Activated CD4-positive, alpha-beta T cell treated with anti-CD3 and anti-CD28 coated beads for 36 hours (primary cell): Measurements from ENCODE around the gene LRRC4. TPM values are rescaled to one million over a fixed set of nuclear protein-coding genes. Genes with fewer than 3 reads are reported as not detected.
A peak's percentile ranks its signal among the peaks of the same experiment; 100 is the strongest.

Source experiments
- ATAC-seq: fragments of 200-7000 bp; cut with Tn5 transposase; one replicate; pipeline ENCODE4 v1.10.0; 2021; ENCODE audit warnings: mild to moderate bottlenecking, moderate library complexity
- CTCF ChIA-PET: fragments of 350-600 bp; sonication (Branson Sonifier 250); formaldehyde crosslinking; loops from one replicate; lab custom pipeline; 2021; ENCODE audit warnings: antibody characterized with exemption; lab: Charles Lee
- POLR2A ChIA-PET: fragments of 350-600 bp; sonication (Branson Sonifier 250); formaldehyde crosslinking; loops from one replicate; lab custom pipeline; 2021; ENCODE audit warnings: antibody characterized with exemption, inconsistent platforms; lab: Charles Lee
- DNase-seq: peaks from one replicate; pipeline ENCODE4 v3.0.0-alpha.2; 2020
- H3K27ac Mint-ChIP-seq: one replicate; pipeline ENCODE4 v1.8.0; 2021; ENCODE audit warnings: mixed read lengths
- H3K27me3 Mint-ChIP-seq: one replicate; pipeline ENCODE4 v1.8.0; 2021; ENCODE audit warnings: mixed read lengths
- H3K36me3 Mint-ChIP-seq: one replicate; pipeline ENCODE4 v1.8.0; 2021; ENCODE audit warnings: low read depth, mixed read lengths
- H3K4me1 Mint-ChIP-seq: one replicate; pipeline ENCODE4 v1.8.0; 2021; ENCODE audit warnings: mixed read lengths
- H3K4me3 Mint-ChIP-seq: one replicate; pipeline ENCODE4 v1.8.0; 2021; ENCODE audit warnings: mild to moderate bottlenecking, moderate library complexity, mixed read lengths
- H3K9me3 Mint-ChIP-seq: one replicate; pipeline ENCODE4 v1.8.0; 2021; ENCODE audit warnings: low read depth, mixed read lengths
- intact Hi-C, 2 experiments: fragments of 100-400 bp; cut with DNase I in 1 of 2; cut with micrococcal nuclease in 1 of 2; formaldehyde crosslinking; loops; one replicate each; pipeline versions ENCODE4 v1.14.2 to v1.15.1; 2022 to 2024; cut with DNase I, micrococcal nuclease
- total RNA-seq, 2 experiments: library from RNA; stranded (reverse); gene quantifications; one replicate each; pipeline ENCODE4 v1.2.3, GENCODE V29; 2021

The LRRC4 gene
- total RNA-seq, 2 experiments from 2014 or later: 0.37 to 0.50 TPM

DNA sequence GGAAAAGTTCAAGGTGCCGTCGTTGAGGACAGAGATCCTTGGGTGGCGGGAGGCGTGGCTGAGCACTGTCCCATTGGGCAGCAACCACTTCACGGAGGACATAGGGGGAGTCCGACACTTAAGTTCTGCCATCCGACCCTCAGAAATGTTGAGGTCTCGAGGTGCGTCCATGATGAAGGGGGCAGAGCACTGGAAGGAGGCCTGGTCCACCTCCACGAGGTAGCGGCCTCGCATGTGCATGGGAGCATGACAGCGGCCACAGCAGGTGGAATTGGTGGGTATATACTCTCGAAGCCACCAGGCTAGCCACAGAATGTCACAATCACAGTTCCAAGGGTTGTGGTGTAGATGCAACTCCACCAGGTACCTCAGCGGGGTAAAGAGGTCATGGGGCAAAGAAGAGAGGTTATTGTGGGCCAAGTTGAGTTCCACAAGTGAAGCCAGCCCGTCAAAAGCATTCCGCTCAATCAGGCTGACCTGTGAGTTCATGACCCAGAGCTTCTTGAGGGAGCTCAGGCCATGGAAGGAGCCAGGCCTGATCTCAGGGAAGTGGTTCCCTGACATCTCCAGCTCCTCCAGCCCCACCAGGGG is 1.7 kb downstream of the LRRC4 start:
- ATAC-seq (no peak), DNase-seq (no peak)
- ChIA-PET POLR2A (no interaction called here), CTCF (interaction anchor here (1.1 kb wide), 1 partner anchor 12 kb away, joined by 4 read pairs; no protein-coding TSS in a partner anchor)
- Mint-ChIP-seq H3K4me1 (peaks cover 25% of the 10 kb centered on the region), H3K4me3 (no peak overlapping the region), H3K27ac (no peak overlapping the region), H3K27me3 (no peaks in the 10 kb centered on the region), H3K36me3 (peaks cover 20% of the 10 kb centered on the region), H3K9me3 (no peaks in the 10 kb centered on the region)
- intact Hi-C loops: no loop called here

DNA sequence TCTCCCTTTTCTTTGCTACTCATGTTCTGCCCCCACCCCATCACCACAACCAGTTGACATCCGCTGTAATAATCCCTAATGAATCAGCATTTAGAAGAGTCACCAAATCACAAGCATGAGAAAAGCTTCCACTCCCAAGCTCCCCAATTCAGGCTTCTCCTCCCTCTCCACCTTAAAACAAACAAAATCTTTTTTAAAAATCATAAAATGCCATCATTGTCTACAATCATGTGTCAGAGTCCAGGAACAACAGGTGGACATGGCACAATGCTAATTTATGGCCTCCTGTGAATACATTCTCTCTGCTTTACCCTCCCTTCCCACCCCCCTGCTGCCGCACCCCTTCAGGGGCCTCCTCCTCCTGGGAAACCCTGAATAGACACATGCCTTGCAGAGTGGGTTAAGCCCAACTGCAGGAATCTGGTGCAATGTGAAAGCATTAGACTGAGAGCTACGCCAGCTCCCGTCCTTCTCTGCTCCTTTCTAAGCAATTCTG is 3.7 kb downstream of the LRRC4 start:
- peaks cover 25% of the 10 kb centered on the region for H3K4me1 Mint-ChIP-seq
- ATAC-seq: no peak
- no peak for DNase-seq
- H3K27ac Mint-ChIP-seq: no peak overlapping the region
- POLR2A ChIA-PET: no interaction called here
- H3K36me3 Mint-ChIP-seq: peaks cover 24% of the 10 kb centered on the region
- intact Hi-C loops: no loop called here
- no peaks in the 10 kb centered on the region for H3K27me3 Mint-ChIP-seq
- H3K4me3 Mint-ChIP-seq: no peak overlapping the region
- CTCF ChIA-PET: interaction anchor here (0.7 kb wide), 1 partner anchor 8 kb away, joined by 5 read pairs; no protein-coding TSS in a partner anchor
- no peaks in the 10 kb centered on the region for H3K9me3 Mint-ChIP-seq

DNA sequence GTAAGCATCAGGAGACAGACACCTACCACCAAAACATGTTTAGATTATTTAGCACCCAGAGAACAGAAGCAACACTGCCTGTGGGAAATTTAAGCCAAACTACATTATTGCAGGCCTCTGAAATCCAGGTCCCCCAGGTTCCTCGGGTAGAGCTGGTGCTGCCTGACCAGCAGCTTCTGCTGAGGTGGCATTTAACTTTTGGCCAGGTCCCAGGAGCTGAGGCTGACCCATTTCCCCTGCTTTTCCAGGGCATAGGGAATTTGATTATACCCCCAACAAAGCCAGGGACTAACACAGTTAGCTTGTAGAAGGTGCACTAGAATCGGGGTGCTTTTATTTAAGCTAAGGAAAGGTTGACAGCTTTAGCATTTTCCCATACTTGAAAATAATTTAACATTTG is 4.7 kb downstream of the LRRC4 start:
- Mint-ChIP-seq H3K36me3 (peaks cover 29% of the 10 kb centered on the region), H3K27me3 (no peaks in the 10 kb centered on the region), H3K4me1 (peaks cover 25% of the 10 kb centered on the region), H3K27ac (no peak overlapping the region), H3K4me3 (no peak overlapping the region), H3K9me3 (no peaks in the 10 kb centered on the region)
- ChIA-PET CTCF (interaction anchor here (0.6 kb wide), 2 partner anchors 14 to 164 kb away, joined by 3 read pairs; no protein-coding TSS in a partner anchor), POLR2A (no interaction called here)
- no peak for DNase-seq
- no peak for ATAC-seq
- intact Hi-C loops: no loop called here

DNA sequence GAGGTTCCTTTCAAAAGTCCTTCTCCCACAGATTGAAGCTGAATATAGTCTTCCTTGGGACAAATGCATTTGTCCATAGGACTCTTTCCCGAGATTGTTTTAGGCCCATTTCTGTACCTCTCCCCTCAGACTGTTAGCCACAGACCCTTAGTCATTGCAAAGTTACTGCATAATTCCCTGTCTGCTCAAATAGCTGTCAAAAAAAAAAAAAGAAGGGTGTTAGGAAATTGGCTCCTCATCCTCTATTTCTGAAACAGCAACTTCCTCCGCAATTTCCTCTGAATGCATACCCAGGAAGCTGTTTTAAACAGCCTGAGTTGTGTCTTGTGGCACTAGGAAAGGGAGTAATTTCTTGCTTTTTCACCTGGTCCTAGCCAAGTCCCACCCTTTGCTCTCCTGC is 5.4 kb downstream of the LRRC4 start:
- no peaks in the 10 kb centered on the region for H3K9me3 Mint-ChIP-seq
- CTCF ChIA-PET: interaction anchor here (0.6 kb wide), 1 partner anchor 13 kb away, joined by 3 read pairs; no protein-coding TSS in a partner anchor
- ATAC-seq (no peak), DNase-seq (no peak)
- peaks cover 32% of the 10 kb centered on the region for H3K4me1 Mint-ChIP-seq
- POLR2A ChIA-PET: no interaction called here
- H3K4me3 Mint-ChIP-seq: no peak overlapping the region
- intact Hi-C loops: no loop called here
- no peaks in the 10 kb centered on the region for H3K27me3 Mint-ChIP-seq
- H3K36me3 Mint-ChIP-seq: peaks cover 33% of the 10 kb centered on the region
- no peak overlapping the region for H3K27ac Mint-ChIP-seq

DNA sequence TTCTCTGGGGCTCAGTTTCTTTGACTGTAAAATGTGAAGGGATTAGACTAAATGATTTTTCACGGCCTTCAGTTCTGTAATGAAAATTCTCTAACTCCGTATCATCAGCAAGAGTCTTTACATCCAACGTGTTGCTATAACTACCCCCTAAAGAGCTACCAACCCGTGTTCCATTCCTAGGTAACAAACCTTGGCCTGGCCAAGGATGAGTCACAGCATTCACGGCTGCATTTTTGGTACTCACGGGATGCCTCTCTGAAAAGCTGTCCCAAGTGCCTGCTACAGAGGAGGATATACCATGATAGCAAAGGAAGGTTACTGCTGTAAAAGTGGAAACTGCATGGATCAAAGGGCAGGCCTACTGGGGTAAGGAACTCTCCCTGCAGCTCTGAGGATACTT is 5.9 kb downstream of the LRRC4 start:
- CTCF ChIA-PET: interaction anchor here (1.1 kb wide), 1 partner anchor 9 kb away, joined by 4 read pairs; no protein-coding TSS in a partner anchor
- no peak overlapping the region for H3K4me3 Mint-ChIP-seq
- no peaks in the 10 kb centered on the region for H3K27me3 Mint-ChIP-seq
- peaks cover 35% of the 10 kb centered on the region for H3K36me3 Mint-ChIP-seq
- DNase-seq: no peak
- H3K4me1 Mint-ChIP-seq: peaks cover 29% of the 10 kb centered on the region
- no peak overlapping the region for H3K27ac Mint-ChIP-seq
- POLR2A ChIA-PET: interaction anchor here (0.6 kb wide), 1 partner anchor 327 kb away, joined by 3 read pairs; no protein-coding TSS in a partner anchor
- no peaks in the 10 kb centered on the region for H3K9me3 Mint-ChIP-seq
- intact Hi-C loops: no loop called here
- ATAC-seq: no peak

DNA sequence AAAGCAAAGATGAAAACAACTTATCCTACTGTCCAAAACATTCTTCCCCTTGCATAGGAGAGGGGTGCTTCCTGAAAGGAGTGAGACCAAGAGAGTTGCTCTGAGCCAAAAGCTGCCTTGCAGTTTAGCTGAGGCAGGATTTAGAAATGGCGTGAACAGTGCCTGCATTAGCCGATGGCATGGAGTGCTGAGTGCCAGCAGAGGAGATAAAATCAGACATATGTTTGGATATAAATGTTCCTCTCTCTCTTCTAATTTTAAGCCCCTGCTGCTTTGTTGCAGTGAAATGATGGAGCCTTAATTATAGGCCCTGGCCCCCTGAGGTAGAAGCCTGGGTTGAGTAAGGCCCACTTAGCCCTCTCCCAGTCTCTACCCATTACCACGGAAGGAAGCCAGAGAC is 7.1 kb downstream of the LRRC4 start:
- intact Hi-C loops: no loop called here
- peaks cover 30% of the 10 kb centered on the region for H3K36me3 Mint-ChIP-seq
- H3K4me3 Mint-ChIP-seq: no peak overlapping the region
- H3K27ac Mint-ChIP-seq: no peak overlapping the region
- ChIA-PET CTCF (no interaction called here), POLR2A (no interaction called here)
- no peaks in the 10 kb centered on the region for H3K9me3 Mint-ChIP-seq
- H3K27me3 Mint-ChIP-seq: no peaks in the 10 kb centered on the region
- no peak for DNase-seq
- no peak for ATAC-seq
- H3K4me1 Mint-ChIP-seq: peaks cover 22% of the 10 kb centered on the region

DNA sequence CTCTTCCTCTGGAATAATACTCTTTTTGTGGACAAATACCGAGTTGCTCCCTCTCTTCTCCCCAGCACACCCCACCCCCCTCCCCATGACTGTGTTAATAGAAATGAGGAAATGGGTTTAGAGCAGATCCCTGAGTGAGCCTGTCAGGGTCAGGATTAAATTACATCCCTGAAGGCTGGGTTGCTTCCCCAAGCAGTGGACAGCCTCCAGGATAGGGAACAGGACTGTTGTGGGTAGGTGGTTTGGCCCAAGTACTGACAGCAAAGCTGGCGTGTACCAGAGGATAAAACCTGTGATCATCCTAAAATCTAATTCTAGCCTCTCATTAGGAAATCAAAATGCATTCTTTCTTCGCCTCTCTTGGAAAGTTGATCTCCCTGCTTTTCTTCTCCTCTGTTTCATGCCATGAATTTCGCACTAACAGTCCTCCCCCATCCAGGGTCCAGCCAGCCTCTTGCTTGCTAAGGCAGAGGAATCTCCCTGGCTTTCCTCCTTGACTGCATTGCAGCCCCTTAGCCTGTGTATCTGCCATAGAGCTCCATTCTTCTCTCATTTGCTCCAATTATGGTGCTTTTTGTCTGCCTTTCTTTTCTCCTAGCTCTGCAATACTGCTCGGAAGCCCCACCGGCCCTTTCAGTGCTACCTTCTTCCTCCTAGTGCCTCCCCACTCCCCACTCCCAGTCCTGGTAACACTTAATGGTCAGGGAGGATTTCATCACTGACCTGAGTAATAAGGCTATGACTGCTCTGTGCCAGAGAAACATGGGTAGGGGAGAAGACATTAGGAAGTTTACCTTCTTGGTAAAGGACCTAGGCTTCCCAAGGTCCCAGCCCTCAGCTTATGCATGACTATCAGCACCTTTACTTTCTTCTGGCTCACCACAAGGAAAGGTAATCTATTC is 8.4 kb downstream of the LRRC4 start:
- DNase-seq (no peak), ATAC-seq (no peak)
- Mint-ChIP-seq H3K36me3 (peaks cover 31% of the 10 kb centered on the region), H3K9me3 (no peaks in the 10 kb centered on the region), H3K27me3 (no peaks in the 10 kb centered on the region), H3K27ac (no peak overlapping the region), H3K4me1 (peaks cover 18% of the 10 kb centered on the region), H3K4me3 (no peak overlapping the region)
- ChIA-PET CTCF (no interaction called here), POLR2A (no interaction called here)
- intact Hi-C loops: no loop called here

DNA sequence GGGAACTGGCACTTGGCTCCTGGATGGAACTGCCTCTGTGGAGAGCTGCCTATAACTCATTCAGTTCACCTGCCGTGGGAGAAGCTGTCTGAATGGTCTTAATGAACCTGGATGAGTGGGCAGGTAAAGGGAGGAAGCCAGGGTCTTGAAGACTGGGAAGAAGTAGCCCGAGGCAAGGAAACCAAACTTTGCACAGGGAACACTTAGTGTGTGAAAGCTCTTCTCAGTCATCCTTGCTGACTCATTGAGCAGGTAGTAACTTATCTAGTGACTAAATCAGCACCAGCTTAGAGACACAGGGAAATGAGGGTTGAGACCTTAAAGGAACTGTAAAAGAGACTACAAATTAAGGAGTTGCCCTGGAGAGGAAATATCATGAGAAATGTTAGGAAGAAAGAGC is 9.9 kb downstream of the LRRC4 start:
- Mint-ChIP-seq H3K4me1 (peaks cover 12% of the 10 kb centered on the region), H3K36me3 (peaks cover 31% of the 10 kb centered on the region), H3K9me3 (no peaks in the 10 kb centered on the region), H3K27ac (no peak overlapping the region), H3K4me3 (no peak overlapping the region), H3K27me3 (no peaks in the 10 kb centered on the region)
- ChIA-PET POLR2A (no interaction called here), CTCF (interaction anchor here (0.6 to 1.3 kb wide), 3 partner anchors 17 to 198 kb away, joined by 3 to 4 read pairs (median 3); no protein-coding TSS in a partner anchor)
- ATAC-seq: peak; percentile 61
- intact Hi-C loops: no loop called here
- no peak for DNase-seq

DNA sequence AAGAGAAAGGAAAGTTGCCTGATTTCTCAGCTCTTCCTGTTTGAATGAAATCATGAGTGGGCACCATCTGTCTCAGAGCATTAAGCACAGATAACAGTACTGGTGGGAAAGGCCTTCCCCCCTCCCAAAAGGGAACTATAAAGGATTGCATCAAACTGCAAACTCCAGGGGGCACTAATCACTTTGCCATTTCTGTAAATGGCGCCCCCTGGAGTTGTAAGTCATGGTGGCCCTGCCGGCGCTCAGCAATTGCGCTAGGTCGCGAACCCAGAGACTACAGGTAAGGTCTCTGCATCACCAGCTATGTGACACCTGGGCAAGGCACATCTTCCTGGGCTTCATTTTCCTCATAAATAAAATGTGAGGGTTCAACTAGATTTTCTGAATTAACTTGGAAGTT is 11.1 kb downstream of the LRRC4 start:
- Mint-ChIP-seq H3K4me3 (no peak overlapping the region), H3K27me3 (no peaks in the 10 kb centered on the region), H3K36me3 (peaks cover 30% of the 10 kb centered on the region), H3K9me3 (no peaks in the 10 kb centered on the region), H3K4me1 (peaks cover 7% of the 10 kb centered on the region), H3K27ac (no peak overlapping the region)
- intact Hi-C loops: no loop called here
- POLR2A ChIA-PET: no interaction called here
- DNase-seq (peak; percentile 60), ATAC-seq (peak; percentile 39)
- CTCF ChIA-PET: interaction anchor here (0.7 to 1.4 kb wide), 6 partner anchors 11 to 341 kb away, joined by 3 to 4 read pairs (median 4); partner anchors contain the start of gene LRRC4

DNA sequence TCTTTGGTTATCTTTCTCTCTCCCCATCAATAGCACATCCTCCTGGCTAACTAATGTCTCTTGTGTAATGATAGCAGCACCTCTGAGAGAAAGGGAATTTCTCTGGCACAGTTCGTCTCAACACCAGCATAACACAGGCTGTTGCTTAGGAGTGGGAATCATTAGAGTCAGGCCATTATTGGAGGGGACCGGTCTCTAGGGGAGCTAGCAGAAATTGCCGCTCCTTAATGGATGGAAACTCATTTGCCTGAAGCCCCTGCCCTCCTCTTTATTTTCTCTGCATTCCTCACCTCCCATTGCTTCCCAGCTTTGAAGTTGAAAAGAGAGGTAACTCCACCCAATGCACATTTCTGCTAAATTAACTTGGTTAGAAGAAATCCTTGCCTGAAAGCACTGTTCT is 11.9 kb downstream of the LRRC4 start:
- ATAC-seq (no peak), DNase-seq (no peak)
- CTCF ChIA-PET: interaction anchor here (0.7 to 1.4 kb wide), 5 partner anchors 32 to 341 kb away, joined by 3 to 4 read pairs (median 4); no protein-coding TSS in a partner anchor
- no peak overlapping the region for H3K27ac Mint-ChIP-seq
- no peaks in the 10 kb centered on the region for H3K9me3 Mint-ChIP-seq
- POLR2A ChIA-PET: interaction anchor here (0.5 kb wide), 1 partner anchor 134 kb away, joined by 5 read pairs; no protein-coding TSS in a partner anchor
- peaks cover 30% of the 10 kb centered on the region for H3K36me3 Mint-ChIP-seq
- H3K4me1 Mint-ChIP-seq: peaks cover 7% of the 10 kb centered on the region
- intact Hi-C loops: loop anchor here in 1 of 2 experiments (10.0 kb wide), 1 partner anchor 314 kb away; no protein-coding TSS in a partner anchor
- H3K4me3 Mint-ChIP-seq: no peak overlapping the region
- H3K27me3 Mint-ChIP-seq: no peaks in the 10 kb centered on the region
